Activated CD8-positive, alpha-beta T cell treated with anti-CD3 and anti-CD28 coated beads, Interleukin-2, amount 10 ng/mL, durations not matched to agents 7 days and 5 days (primary cell): ENCODE data around the gene GYPC. TPM values are rescaled to one million over a fixed set of nuclear protein-coding genes. Genes with fewer than 3 reads are reported as not detected.
"Not testable (repeated sequence)": the region's sequence is repeated elsewhere in the genome, so short reads cannot be mapped to it uniquely, and the experiment has no call there.

Experiments used
- ATAC-seq: fragments of 150-1000 bp; cut with Tn5 transposase; one replicate; pipeline ENCODE4 v1.10.0; 2021; ENCODE audit warnings: moderate library complexity
- CTCF ChIA-PET: fragments of 350-600 bp; sonication (Branson Sonifier 250); formaldehyde crosslinking; loops from one replicate; lab custom pipeline; 2021; ENCODE audit warnings: antibody characterized with exemption; lab: Charles Lee
- POLR2A ChIA-PET: fragments of 350-600 bp; sonication (Branson Sonifier 250); formaldehyde crosslinking; loops from one replicate; lab custom pipeline; 2021; ENCODE audit warnings: antibody characterized with exemption; lab: Charles Lee
- DNase-seq: peaks from one replicate; pipeline ENCODE4 v3.0.0-alpha.2; 2020
- H3K27ac Mint-ChIP-seq: one replicate; pipeline ENCODE4 v1.8.0; 2021; ENCODE audit warnings: mild to moderate bottlenecking, mixed read lengths
- H3K27me3 Mint-ChIP-seq: one replicate; pipeline ENCODE4 v1.8.0; 2021; ENCODE audit warnings: low read depth, mixed read lengths
- H3K36me3 Mint-ChIP-seq: one replicate; pipeline ENCODE4 v1.8.0; 2021; ENCODE audit warnings: low read depth, mixed read lengths
- H3K4me1 Mint-ChIP-seq: one replicate; pipeline ENCODE4 v1.8.0; 2021; ENCODE audit warnings: low read depth, mixed read lengths
- H3K4me3 Mint-ChIP-seq: one replicate; pipeline ENCODE4 v1.8.0; 2021; ENCODE audit warnings: mild to moderate bottlenecking, mixed read lengths
- H3K9me3 Mint-ChIP-seq: one replicate; pipeline ENCODE4 v1.8.0; 2022; ENCODE audit warnings: mixed read lengths; ENCODE audit not compliant: insufficient read depth
- total RNA-seq, 2 experiments: library from RNA; stranded (reverse); gene quantifications; one replicate each; pipeline ENCODE4 v1.2.3, GENCODE V29; 2021

Gene GYPC
- total RNA-seq, 2 experiments from 2014 or later = 163 to 168 TPM

DNA sequence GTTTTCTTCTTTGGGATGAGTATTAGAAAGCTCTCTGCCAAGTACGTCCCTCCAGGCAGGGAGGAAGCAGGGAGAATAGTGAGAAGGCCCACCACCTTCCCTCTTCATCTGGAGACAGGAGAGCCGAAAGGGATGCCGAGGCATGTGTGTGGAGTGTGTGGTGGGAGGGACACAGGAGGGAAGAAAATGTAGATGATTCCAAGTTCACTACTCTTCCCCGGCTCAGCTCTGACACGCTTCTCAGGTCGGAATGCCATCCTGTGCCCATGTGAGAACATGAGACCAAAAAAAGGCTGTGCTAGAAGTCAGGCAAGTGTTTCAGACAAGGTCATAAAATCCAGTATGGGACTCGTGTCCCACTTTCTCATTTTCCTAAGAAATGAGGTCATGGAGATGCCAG, 47.4 kb downstream of the GYPC start:
- Mint-ChIP-seq H3K27ac (no peak overlapping the region), H3K9me3 (no peaks in the 10 kb centered on the region), H3K27me3 (no peaks in the 10 kb centered on the region), H3K36me3 (peaks cover 20% of the 10 kb centered on the region), H3K4me3 (no peak overlapping the region), H3K4me1 (no peaks in the 10 kb centered on the region)
- ChIA-PET CTCF (no interaction called here), POLR2A (no interaction called here)
- DNase-seq (no peak), ATAC-seq (no peak)

- H3K27ac Mint-ChIP-seq = no peak overlapping the region
- ATAC-seq (no peak), DNase-seq (no peak)
- peaks cover 12% of the 10 kb centered on the region for H3K36me3 Mint-ChIP-seq
- ChIA-PET CTCF (no interaction called here), POLR2A (no interaction called here)
- no peaks in the 10 kb centered on the region for H3K9me3 Mint-ChIP-seq
- no peak overlapping the region for H3K4me3 Mint-ChIP-seq
- H3K27me3 Mint-ChIP-seq = no peaks in the 10 kb centered on the region
- H3K4me1 Mint-ChIP-seq = no peaks in the 10 kb centered on the region
Observed at GRCh38 chr2:126704434-126705160, 48.6 kb downstream of the GYPC start.

GRCh38 chr2:126707191-126707590, 51.2 kb downstream of the GYPC start:
- CTCF ChIA-PET = no interaction called here
- POLR2A ChIA-PET = no interaction called here
- H3K27me3 Mint-ChIP-seq = no peaks in the 10 kb centered on the region
- no peaks in the 10 kb centered on the region for H3K36me3 Mint-ChIP-seq
- ATAC-seq (no peak), DNase-seq (no peak)
- no peaks in the 10 kb centered on the region for H3K4me1 Mint-ChIP-seq
- H3K9me3 Mint-ChIP-seq = no peaks in the 10 kb centered on the region
- no peak overlapping the region for H3K4me3 Mint-ChIP-seq
- no peak overlapping the region for H3K27ac Mint-ChIP-seq

DNA sequence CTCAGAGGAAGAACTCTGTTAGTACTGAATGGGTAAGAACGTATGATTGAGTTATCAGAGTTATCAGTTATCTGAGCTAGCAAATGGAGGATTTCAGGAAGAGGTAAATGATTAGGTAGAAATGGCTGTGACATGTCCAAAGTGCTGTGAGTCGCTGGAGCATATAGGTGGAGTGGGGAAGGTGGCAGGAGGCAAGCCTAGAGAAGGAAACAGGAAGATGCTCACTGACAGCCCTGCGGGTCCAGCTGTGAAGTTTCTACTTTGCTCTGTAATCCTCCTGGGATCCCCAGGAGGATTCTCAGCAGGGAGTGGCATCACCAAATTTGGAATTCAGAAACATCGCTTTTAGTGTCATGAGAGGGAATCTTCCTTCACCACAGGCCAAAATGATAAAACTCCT, 52.0 kb downstream of the GYPC start:
- H3K4me3 Mint-ChIP-seq = no peak overlapping the region
- ATAC-seq = no peak
- ChIA-PET CTCF (no interaction called here), POLR2A (no interaction called here)
- H3K9me3 Mint-ChIP-seq = no peaks in the 10 kb centered on the region
- DNase-seq = no peak
- no peak overlapping the region for H3K27ac Mint-ChIP-seq
- no peaks in the 10 kb centered on the region for H3K27me3 Mint-ChIP-seq
- no peaks in the 10 kb centered on the region for H3K36me3 Mint-ChIP-seq
- H3K4me1 Mint-ChIP-seq = no peaks in the 10 kb centered on the region

- ATAC-seq (no peak), DNase-seq (peak; percentile 16)
- Mint-ChIP-seq H3K27me3 (no peaks in the 10 kb centered on the region), H3K36me3 (no peaks in the 10 kb centered on the region), H3K4me1 (no peaks in the 10 kb centered on the region), H3K27ac (no peak overlapping the region), H3K4me3 (no peak overlapping the region), H3K9me3 (no peaks in the 10 kb centered on the region)
- CTCF ChIA-PET = no interaction called here
- POLR2A ChIA-PET = no interaction called here
Observed at GRCh38 chr2:126714191-126714965, 58.4 kb downstream of the GYPC start.

- CTCF ChIA-PET = no interaction called here
- no peaks in the 10 kb centered on the region for H3K36me3 Mint-ChIP-seq
- no peak overlapping the region for H3K27ac Mint-ChIP-seq
- no peaks in the 10 kb centered on the region for H3K4me1 Mint-ChIP-seq
- H3K27me3 Mint-ChIP-seq = no peaks in the 10 kb centered on the region
- peak; percentile 12 for DNase-seq
- POLR2A ChIA-PET = no interaction called here
- ATAC-seq = no peak
- no peak overlapping the region for H3K4me3 Mint-ChIP-seq
- H3K9me3 Mint-ChIP-seq = no peaks in the 10 kb centered on the region
Observed at GRCh38 chr2:126715111-126715510, 59.2 kb downstream of the GYPC start.

DNA sequence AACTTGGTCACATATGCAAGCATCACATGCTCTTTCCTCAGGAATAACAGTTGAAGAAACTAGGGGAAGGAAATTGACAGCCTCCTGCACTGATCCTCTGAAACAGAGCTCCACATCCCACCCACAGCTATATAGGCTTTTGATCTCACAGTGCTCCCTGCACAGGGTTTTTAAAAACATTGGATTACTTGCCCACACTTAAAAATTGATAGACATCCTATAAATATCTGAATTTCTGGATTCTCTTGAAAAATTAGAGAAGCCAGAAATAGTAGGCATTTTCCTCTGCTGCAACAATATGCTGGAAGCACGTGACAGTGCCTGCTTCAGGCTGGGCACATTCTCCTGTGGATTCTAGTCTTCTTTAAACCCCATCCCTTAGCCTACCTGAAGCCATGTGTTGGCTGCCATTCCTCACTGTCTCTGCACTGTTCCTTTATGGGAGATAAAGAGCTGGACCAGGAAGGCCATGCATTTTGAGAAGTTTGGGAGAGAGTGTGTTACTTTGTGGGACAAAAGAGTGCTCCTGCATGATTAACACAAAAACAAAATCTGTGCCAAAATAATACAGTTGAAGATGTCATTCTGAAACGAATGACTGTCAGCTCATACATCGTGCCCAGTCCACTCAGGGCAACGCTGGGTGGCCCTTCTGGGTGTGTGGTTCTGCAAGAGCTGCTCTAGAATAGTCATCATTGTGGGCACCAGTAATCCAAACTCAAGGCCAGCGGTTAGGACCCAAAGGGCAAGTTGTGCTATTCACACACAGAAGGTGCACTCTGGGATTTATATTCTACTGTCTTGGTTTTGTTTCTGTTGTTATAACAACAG, 59.8 kb downstream of the GYPC start:
- H3K4me1 Mint-ChIP-seq = no peaks in the 10 kb centered on the region
- no peak overlapping the region for H3K27ac Mint-ChIP-seq
- H3K36me3 Mint-ChIP-seq = no peaks in the 10 kb centered on the region
- ChIA-PET CTCF (no interaction called here), POLR2A (no interaction called here)
- DNase-seq = peak; percentile 11
- no peak overlapping the region for H3K4me3 Mint-ChIP-seq
- no peaks in the 10 kb centered on the region for H3K27me3 Mint-ChIP-seq
- ATAC-seq = no peak
- H3K9me3 Mint-ChIP-seq = no peaks in the 10 kb centered on the region

DNA sequence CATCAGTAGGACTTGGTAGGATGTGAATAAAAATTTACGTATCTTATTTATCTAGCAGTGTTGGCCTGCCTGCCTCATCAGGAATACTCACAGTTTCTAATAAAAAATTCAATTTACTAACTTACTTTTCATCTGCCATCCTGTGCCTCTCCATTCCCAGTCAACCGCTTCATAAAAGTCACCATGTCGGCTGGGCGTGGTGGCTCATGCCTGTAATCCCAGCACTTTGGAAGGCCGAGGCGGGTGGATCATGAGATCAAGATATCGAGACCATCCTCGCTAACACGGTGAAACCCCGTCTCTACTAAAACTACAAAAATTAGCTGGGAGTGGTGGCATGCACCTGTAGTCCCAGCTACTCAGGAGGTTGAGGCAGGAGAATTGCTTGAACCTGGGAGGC, 61.3 kb downstream of the GYPC start:
- H3K27me3 Mint-ChIP-seq, POLR2A ChIA-PET, H3K27ac Mint-ChIP-seq, H3K4me1 Mint-ChIP-seq, H3K9me3 Mint-ChIP-seq, H3K4me3 Mint-ChIP-seq, ATAC-seq, H3K36me3 Mint-ChIP-seq, CTCF ChIA-PET: not testable (repeated sequence)
- DNase-seq = peak; percentile 4

DNA sequence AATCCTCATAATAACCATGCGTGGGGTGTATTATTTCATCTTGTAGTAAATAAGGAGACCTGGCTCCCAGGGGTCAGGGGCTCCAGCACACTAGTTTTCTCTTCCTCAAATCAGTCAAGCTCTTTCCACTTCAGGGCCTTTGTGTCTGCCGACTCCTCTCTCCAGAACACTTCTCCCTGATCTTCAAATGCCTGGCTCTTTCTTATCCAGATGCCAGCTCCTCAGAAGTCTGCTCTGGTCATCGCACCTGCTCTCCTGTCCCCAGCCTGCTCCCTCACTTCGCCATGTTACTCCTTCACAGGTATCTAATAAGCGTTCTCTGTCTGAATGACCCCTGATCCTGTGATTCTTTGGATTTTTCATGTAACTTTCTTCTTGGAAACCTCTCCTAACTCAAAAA, 62.0 kb downstream of the GYPC start:
- Mint-ChIP-seq H3K36me3 (no peaks in the 10 kb centered on the region), H3K4me3 (no peak overlapping the region)
- POLR2A ChIA-PET = no interaction called here

DNA sequence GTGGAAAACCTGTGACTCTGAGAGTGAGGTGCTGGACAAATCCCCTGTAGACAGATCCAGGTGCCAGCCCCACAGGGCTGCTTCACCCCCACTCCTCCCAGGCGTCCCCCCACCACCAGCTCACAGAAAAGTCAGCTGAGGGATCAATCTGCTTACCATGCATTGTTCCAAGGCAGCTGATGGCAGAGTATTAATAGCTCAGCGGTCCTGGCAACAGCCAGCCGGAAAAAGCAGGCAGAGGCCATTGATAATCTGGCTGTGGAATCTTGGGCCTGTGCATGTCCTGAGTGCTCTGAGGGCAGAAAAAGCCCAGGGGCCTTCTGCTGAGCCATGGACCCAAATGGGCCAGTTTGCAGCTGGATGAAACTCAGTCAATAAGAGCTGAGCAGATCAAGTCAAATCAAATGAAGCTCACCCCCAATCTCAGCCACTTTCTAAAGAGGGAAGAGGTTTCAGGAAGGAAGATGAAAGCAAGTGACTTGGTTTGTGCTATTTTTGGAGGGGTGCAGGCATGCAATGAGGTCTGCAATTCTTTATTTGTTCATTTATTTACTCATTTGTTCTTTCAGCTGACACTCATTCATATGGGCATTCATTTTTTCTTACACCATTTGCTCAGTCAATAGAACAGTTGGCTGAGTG, 63.4 kb downstream of the GYPC start:
- ATAC-seq = no peak

More for the DNA sequence above, 62.0 kb downstream of the GYPC start:
- H3K27me3 Mint-ChIP-seq = no peaks in the 10 kb centered on the region
- ATAC-seq (no peak), DNase-seq (peak; percentile 11)
- H3K9me3 Mint-ChIP-seq = no peaks in the 10 kb centered on the region
- CTCF ChIA-PET = no interaction called here
- no peaks in the 10 kb centered on the region for H3K4me1 Mint-ChIP-seq
- H3K27ac Mint-ChIP-seq = no peak overlapping the region

DNA sequence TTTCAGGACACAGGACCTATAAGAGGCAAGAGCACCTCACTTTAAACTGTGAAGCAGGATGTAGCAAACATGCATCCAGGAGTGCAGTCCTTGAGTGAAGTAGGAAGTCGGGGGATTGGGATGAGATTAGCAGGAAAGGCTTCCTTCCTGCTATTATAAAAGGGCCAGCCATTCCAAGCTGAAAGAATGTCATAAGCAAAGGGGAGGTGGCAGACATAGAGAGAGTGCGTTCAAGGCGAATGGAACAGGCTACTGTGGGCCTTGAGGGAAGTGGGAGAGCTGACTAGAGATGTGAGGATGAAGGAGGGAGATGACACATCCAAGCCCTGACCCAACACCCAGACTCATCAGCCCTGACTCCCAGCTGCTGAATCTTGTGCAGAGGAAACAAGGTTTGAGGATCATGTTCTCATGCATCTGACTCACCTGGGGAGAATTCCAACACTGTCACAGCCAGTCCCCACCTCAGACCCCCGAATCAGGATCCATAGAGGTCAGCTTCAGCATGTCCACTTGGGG, 63.9 kb downstream of the GYPC start:
- Mint-ChIP-seq H3K4me3 (no peak overlapping the region), H3K4me1 (no peaks in the 10 kb centered on the region), H3K9me3 (peaks cover 4% of the 10 kb centered on the region), H3K27ac (no peak overlapping the region), H3K27me3 (no peaks in the 10 kb centered on the region), H3K36me3 (no peaks in the 10 kb centered on the region)
- peak; percentile 4 for DNase-seq
- CTCF ChIA-PET = no interaction called here
- no peak for ATAC-seq
- POLR2A ChIA-PET = no interaction called here

More for the DNA sequence above, 63.4 kb downstream of the GYPC start:
- H3K27ac Mint-ChIP-seq = no peak overlapping the region
- CTCF ChIA-PET = interaction anchor here (0.7 kb wide), 1 partner anchor 20 kb away, joined by 3 read pairs; no protein-coding TSS in a partner anchor
- H3K9me3 Mint-ChIP-seq = peaks cover 3% of the 10 kb centered on the region
- no peaks in the 10 kb centered on the region for H3K27me3 Mint-ChIP-seq
- H3K4me3 Mint-ChIP-seq = no peak overlapping the region
- peak; percentile 6 for DNase-seq
- no peaks in the 10 kb centered on the region for H3K36me3 Mint-ChIP-seq
- POLR2A ChIA-PET = no interaction called here
- H3K4me1 Mint-ChIP-seq = no peaks in the 10 kb centered on the region
